Right renal pelvis (tissue), 4 donors: ENCODE measurements around the gene COL18A1. TPM values are rescaled to one million over a fixed set of nuclear protein-coding genes. Genes with fewer than 3 reads are reported as not detected.
A peak's percentile ranks its signal among the peaks of the same experiment; 100 is the strongest.
"Not testable (repeated sequence)": the region's sequence is repeated elsewhere in the genome, so short reads cannot be mapped to it uniquely, and the experiment has no call there.

Experiments
- DNase-seq, 4 donors: peaks; one replicate each; pipeline ENCODE4 v3.0.0-alpha.2; 2013; ENCODE audit warnings: low read depth in 4 of 4, low spot score in 3 of 4, missing footprints in 1 of 4
- polyA plus RNA-seq, 4 donors: library from polyadenylated mRNA; unstranded; fragments of 120-200 nt; gene quantifications; one replicate each; pipeline ENCODE4 v1.2.1, GENCODE V29; 2013; ENCODE audit not compliant: insufficient read length in 4 of 4

The COL18A1 gene
- polyA plus RNA-seq, 4 donors = 135 to 240 (median 143) TPM

GRCh38 chr21:45437844-45438243 is 32.9 kb downstream of the COL18A1 start:
- DNase-seq = not testable (repeated sequence)

- DNase-seq = no peak
These were observed 33.6 kb downstream of the COL18A1 start for GRCh38 chr21:45438391-45439145.

- DNase-seq = peak in 3 of 4 donors; percentile 71 to 85 (median 74)
These were observed 34.4 kb downstream of the COL18A1 start for GRCh38 chr21:45439161-45439872.

GRCh38 chr21:45439901-45440461 is 35.0 kb downstream of the COL18A1 start:
- DNase-seq = no peak

- no peak for DNase-seq
These were observed 35.9 kb downstream of the COL18A1 start for GRCh38 chr21:45440736-45441350.

- no peak for DNase-seq
These were observed 36.7 kb downstream of the COL18A1 start for GRCh38 chr21:45441431-45442255.

- no peak for DNase-seq
These were observed 37.3 kb downstream of the COL18A1 start for GRCh38 chr21:45442276-45442675.

- DNase-seq = not testable (repeated sequence)
These were observed 38.0 kb downstream of the COL18A1 start for GRCh38 chr21:45442686-45443594.

GRCh38 chr21:45443595-45444181 is 38.7 kb downstream of the COL18A1 start:
- no peak for DNase-seq

- no peak for DNase-seq
These were observed 39.4 kb downstream of the COL18A1 start for GRCh38 chr21:45444385-45444784.

- no peak for DNase-seq
These were observed 40.4 kb downstream of the COL18A1 start for GRCh38 chr21:45445369-45445768.

- DNase-seq = no peak
These were observed 42.9 kb downstream of the COL18A1 start for GRCh38 chr21:45447821-45448220.

GRCh38 chr21:45448283-45448809 is 43.4 kb downstream of the COL18A1 start:
- DNase-seq = no peak

GRCh38 chr21:45448810-45449657 is 44.1 kb downstream of the COL18A1 start:
- DNase-seq = no peak

GRCh38 chr21:45449658-45450422 is 44.9 kb downstream of the COL18A1 start:
- DNase-seq = no peak

- DNase-seq = no peak
These were observed 45.6 kb downstream of the COL18A1 start for GRCh38 chr21:45450423-45451090.
